ENCODE results near the gene EIPR1. TPM values are rescaled to one million over a fixed set of nuclear protein-coding genes. Genes with fewer than 3 reads are reported as not detected.

The EIPR1 gene
- polyA plus RNA-seq, 1 donor from 2014 or later: 138 TPM

Other genes with a start within 250 kb of the EIPR1 start
- 76.2 and 76.3 TPM in 2 replicates for gene TRAPPC12, start 1.9 kb upstream of the EIPR1 start, polyA plus RNA-seq
- gene ADI1, start 141.7 kb upstream of the EIPR1 start, polyA plus RNA-seq: 21.3 and 23.9 TPM in 2 replicates
- gene RNASEH1, start 180.5 kb upstream of the EIPR1 start, polyA plus RNA-seq: 23.4 and 25.0 TPM in 2 replicates
- gene RPS7, start 197.4 kb upstream of the EIPR1 start, polyA plus RNA-seq: 1,885 and 2,249 TPM in 2 replicates
- gene COLEC11, start 217.3 kb upstream of the EIPR1 start, polyA plus RNA-seq: 1.7 and 4.0 TPM in 2 replicates

Data from neural cell (in vitro differentiated cells).